SK-N-SH (cell line): ENCODE measurements around the gene KIRREL1. TPM values are rescaled to one million over a fixed set of nuclear protein-coding genes. Genes with fewer than 3 reads are reported as not detected.
A peak's percentile ranks its signal among the peaks of the same experiment; 100 is the strongest.

Experiments
- CTCF ChIA-PET: fragments of 300-600, 350-600 bp; formaldehyde crosslinking; extraction: SDS; loops from one replicate; lab custom pipeline; 2021; lab: Yijun Ruan, JAX
- POLR2A ChIA-PET: fragments of 350-600 bp; sonication (Branson Sonifier 250); formaldehyde crosslinking; extraction: SDS; loops from one replicate; lab custom pipeline; 2020; ENCODE audit warnings: antibody characterized with exemption, inconsistent platforms; lab: Yijun Ruan, JAX
- DNase-seq: peaks from one replicate; pipeline ENCODE4 v3.0.0; 2012
- H2AFZ ChIP-seq: fragments of 200-600 bp; sonication (generic); 2 replicates; pipeline ENCODE4 v1.8.1; 2016; ENCODE audit warnings: antibody characterized with exemption, mild to moderate bottlenecking, low read depth
- H3F3A ChIP-seq: fragments of 200-600 bp; sonication (generic); replicated peaks from 2 replicates; pipeline ENCODE3; 2016; ENCODE audit warnings: antibody characterized with exemption, mild to moderate bottlenecking; ENCODE audit not compliant: insufficient read depth
- H3K27ac ChIP-seq, 2 experiments: fragments of 200-500 bp in 1 of 2; fragments of 200-600 bp in 1 of 2; sonication (Bioruptor generic) in 1 of 2; sonication (generic), shearing (Covaris generic) in 1 of 2; 2 replicates each; pipeline versions ENCODE4 v1.5.1 to v1.6.1; 2014 to 2016; ENCODE audit warnings: low read depth in 2 of 2, inconsistent platforms in 1 of 2, low read length in 1 of 2, mild to moderate bottlenecking in 1 of 2, mixed read lengths in 1 of 2
- H3K27me3 ChIP-seq: fragments of 200-600 bp; sonication (generic), shearing (Covaris generic); 2 replicates; pipeline ENCODE4 v1.6.1; 2016; ENCODE audit warnings: mixed run types; ENCODE audit not compliant: insufficient read depth
- H3K36me3 ChIP-seq, 2 experiments: fragments of 200-500 bp in 1 of 2; fragments of 200-600 bp in 1 of 2; sonication (Bioruptor generic) in 1 of 2; sonication (generic) in 1 of 2; replicated peaks in 1 of 2; 2 replicates each; pipeline versions ENCODE3 to v1.5.1; 2014 to 2016; ENCODE audit warnings: low read length in 1 of 2, mild to moderate bottlenecking in 1 of 2; ENCODE audit not compliant: insufficient read depth in 2 of 2, control insufficient read depth in 1 of 2
- H3K4me1 ChIP-seq, 2 experiments: fragments of 200-500 bp in 1 of 2; fragments of 200-600 bp in 1 of 2; sonication (Bioruptor generic) in 1 of 2; sonication (generic), shearing (Covaris generic) in 1 of 2; 2 replicates each; pipeline versions ENCODE4 v1.5.1 to v1.6.1; 2014 to 2016; ENCODE audit warnings: low read depth in 1 of 2, low read length in 1 of 2, mixed run types in 1 of 2; ENCODE audit not compliant: insufficient read depth in 2 of 2, control insufficient read depth in 1 of 2
- H3K4me2 ChIP-seq: fragments of 200-600 bp; sonication (generic), shearing (Covaris generic); 2 replicates; pipeline ENCODE4 v1.6.1; 2017; ENCODE audit warnings: mixed run types
- H3K4me3 ChIP-seq, 2 experiments: fragments of 200-500 bp in 1 of 2; fragments of 200-600 bp in 1 of 2; sonication (Bioruptor generic) in 1 of 2; sonication (generic), shearing (Covaris generic) in 1 of 2; 2 replicates each; pipeline versions ENCODE4 v1.5.1 to v1.8.1; 2014 to 2016; ENCODE audit warnings: low read depth in 2 of 2, inconsistent platforms in 1 of 2, low read length in 1 of 2, mild to moderate bottlenecking in 1 of 2, mixed read lengths in 1 of 2, moderate library complexity in 1 of 2
- H3K79me2 ChIP-seq: fragments of 200-600 bp; sonication (generic); 2 replicates; pipeline ENCODE4 v1.8.1; 2017; ENCODE audit warnings: mild to moderate bottlenecking; ENCODE audit not compliant: insufficient read depth
- H3K9ac ChIP-seq: fragments of 200-600 bp; sonication (generic); 2 replicates; pipeline ENCODE4 v1.6.1; 2017; ENCODE audit warnings: mixed run types
- H3K9me2 ChIP-seq: fragments of 200-600 bp; sonication (generic); 2 replicates; pipeline ENCODE4 v1.6.1; 2017; ENCODE audit warnings: mixed run types
- H3K9me3 ChIP-seq: fragments of 200-600 bp; sonication (generic); 2 replicates; pipeline ENCODE4 v1.6.1; 2017; ENCODE audit warnings: mixed run types, mild to moderate bottlenecking, moderate library complexity
- H4K20me1 ChIP-seq: fragments of 200-600 bp; sonication (generic); 2 replicates; pipeline ENCODE4 v1.6.1; 2017; ENCODE audit warnings: mild to moderate bottlenecking, mixed run types; ENCODE audit not compliant: insufficient read depth
- EZH2phosphoT487 ChIP-seq: fragments of 200-600 bp; sonication (generic); IDR thresholded peaks from 2 replicates; pipeline ENCODE4 v1.6.1; 2017; ENCODE audit warnings: low read depth, mixed run types, mild to moderate bottlenecking, antibody characterized with exemption, moderate library complexity, borderline replicate concordance
- GATA2 ChIP-seq: sonication (generic); formaldehyde crosslinking; IDR thresholded peaks from 2 replicates; pipeline ENCODE4 v1.5.0; 2020; ENCODE audit warnings: mild to moderate bottlenecking, missing genetic modification reagents
- MEF2A ChIP-seq: IDR thresholded peaks from 2 replicates; pipeline ENCODE4 v1.4.0; 2012; ENCODE audit warnings: low read depth, borderline replicate concordance
- RAD21 ChIP-seq: IDR thresholded peaks from 2 replicates; pipeline ENCODE4 v1.6.1; 2012; ENCODE audit warnings: mild to moderate bottlenecking, low read length
- RXRA ChIP-seq: IDR thresholded peaks from 2 replicates; pipeline ENCODE4 v1.4.0; 2012; ENCODE audit warnings: low read depth, mild to moderate bottlenecking, borderline replicate concordance
- TAF1 ChIP-seq: IDR thresholded peaks from 2 replicates; pipeline ENCODE4 v1.6.1; 2012; ENCODE audit warnings: low read depth, mild to moderate bottlenecking, low read length, moderate library complexity, borderline replicate concordance
- TCF12 ChIP-seq: IDR thresholded peaks from 2 replicates; pipeline ENCODE4 v1.4.0; 2012
- WGBS: methylation state at CpG from one replicate; pipeline ENCODE4 v1.1.6; 2017; ENCODE audit warnings: low lambda C conversion rate; 5-methylcytosine and 5-hydroxymethylcytosine counted together
- polyA plus RNA-seq, 3 experiments: library from polyadenylated mRNA; depleted of rRNA; stranded (reverse); fragments of >200 nt; gene quantifications; 2 replicates each; pipeline ENCODE4 v1.2.3, GENCODE V29; 2012
- TF ChIP-seq, protein P1 (sequence below): IDR thresholded peaks from 2 replicates; pipeline ENCODE4; 2012
- TF ChIP-seq, protein P2 (sequence below): IDR thresholded peaks from 2 replicates; pipeline ENCODE4 v1.4.0; 2012; ENCODE audit warnings: low read depth, borderline replicate concordance
- TF ChIP-seq, protein P3 (sequence below): IDR thresholded peaks from 2 replicates; pipeline ENCODE4 v1.4.0; 2012; ENCODE audit warnings: low read depth

Gene KIRREL1
- polyA plus RNA-seq, 1 of the 3 experiments (the other 2 are of a cell fraction) = 47.8 TPM

DNA sequence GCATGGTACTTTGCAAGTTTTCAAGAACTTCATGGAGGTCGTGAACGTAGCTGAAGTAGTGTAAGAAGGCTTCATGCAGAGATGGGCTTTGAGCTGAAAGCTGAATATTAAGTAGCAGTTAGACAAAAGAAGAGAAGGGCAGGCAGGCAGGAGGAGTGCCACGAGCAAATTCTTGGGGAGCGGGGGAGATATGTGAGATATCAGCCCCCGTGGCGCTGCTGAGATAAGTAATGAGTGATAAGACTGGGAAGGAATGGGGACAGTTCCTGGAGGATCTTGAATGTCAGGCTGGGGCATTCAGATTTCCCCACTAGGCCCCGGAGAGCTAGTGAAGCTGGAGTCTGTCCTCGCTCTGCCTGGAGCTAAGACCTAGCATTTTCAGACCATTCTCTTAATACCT lies 27.9 kb upstream of the KIRREL1 start:
- Histone ChIP-seq H3K9me3 (no peaks in the 10 kb centered on the region), H3K79me2 (no peaks in the 10 kb centered on the region), H4K20me1 (no peaks in the 10 kb centered on the region), H2AFZ (no peak overlapping the region), H3K9me2 (no peaks in the 10 kb centered on the region), H3K9ac (no peak overlapping the region), H3F3A (peaks cover 29% of the 10 kb centered on the region), H3K36me3 (no peaks in the 10 kb centered on the region), H3K4me3 (no peak overlapping the region), H3K27ac (no peak overlapping the region), H3K4me2 (no peak overlapping the region), H3K4me1 (peaks cover 6 to 30% of the 10 kb centered on the region in 2 experiments; a peak in 3 of 4 replicates), H3K27me3 (peaks cover 8% of the 10 kb centered on the region; the same call in 1 of the 2 replicates)
- 60% methylated on average over 8 of the region's 8 CpGs for WGBS
- no peak for DNase-seq
- CTCF ChIA-PET = interaction anchor here (0.7 to 1.4 kb wide), 5 partner anchors 18 to 1043 kb away, joined by 3 to 5 read pairs (median 3); no protein-coding TSS in a partner anchor
- TF ChIP-seq EZH2phosphoT487 (no peak), MEF2A (no peak)
- POLR2A ChIA-PET = no interaction called here

DNA sequence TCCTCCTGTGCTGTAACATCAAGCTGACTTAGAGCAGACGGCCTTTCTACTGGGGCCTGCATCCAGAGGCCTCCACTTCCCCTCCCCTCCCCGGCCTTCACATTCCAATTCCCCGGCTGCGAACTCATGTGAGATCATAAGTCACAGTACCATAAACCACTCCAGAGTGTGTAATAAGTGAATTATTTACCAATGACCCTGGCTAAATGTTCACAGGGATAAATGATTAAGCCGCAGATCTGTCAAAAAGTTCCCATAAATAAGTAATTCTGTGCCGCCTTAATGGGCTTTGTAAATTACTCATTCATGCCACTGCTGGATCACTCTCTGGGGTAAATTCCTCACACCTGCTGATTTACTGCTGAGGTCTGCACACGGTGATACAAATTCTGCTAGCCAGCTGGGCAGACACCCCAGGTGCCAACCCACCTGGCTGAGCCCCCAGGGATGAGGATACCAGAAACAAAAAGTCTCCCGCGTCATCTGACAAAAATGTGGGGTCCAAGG lies 27.4 kb upstream of the KIRREL1 start:
- H3K36me3 ChIP-seq = no peaks in the 10 kb centered on the region
- H3F3A ChIP-seq = peaks cover 29% of the 10 kb centered on the region
- no peak overlapping the region for H3K27ac ChIP-seq
- no peak overlapping the region for H2AFZ ChIP-seq
- H3K27me3 ChIP-seq = peaks cover 6% of the 10 kb centered on the region; the same call in 1 of the 2 replicates
- WGBS = 48% methylated on average over 9 of the region's 9 CpGs
- POLR2A ChIA-PET = no interaction called here
- no peaks in the 10 kb centered on the region for H4K20me1 ChIP-seq
- CTCF ChIA-PET = interaction anchor here (0.7 to 1.4 kb wide), 4 partner anchors 18 to 1042 kb away, joined by 3 to 5 read pairs (median 3); no protein-coding TSS in a partner anchor
- H3K9me3 ChIP-seq = no peaks in the 10 kb centered on the region
- peaks cover 6 to 30% of the 10 kb centered on the region in 2 experiments; a peak in 3 of 4 replicates for H3K4me1 ChIP-seq
- no peak overlapping the region for H3K4me3 ChIP-seq
- no peak for DNase-seq
- no peaks in the 10 kb centered on the region for H3K9me2 ChIP-seq
- no peak overlapping the region for H3K4me2 ChIP-seq
- TF ChIP-seq, protein P1, sequence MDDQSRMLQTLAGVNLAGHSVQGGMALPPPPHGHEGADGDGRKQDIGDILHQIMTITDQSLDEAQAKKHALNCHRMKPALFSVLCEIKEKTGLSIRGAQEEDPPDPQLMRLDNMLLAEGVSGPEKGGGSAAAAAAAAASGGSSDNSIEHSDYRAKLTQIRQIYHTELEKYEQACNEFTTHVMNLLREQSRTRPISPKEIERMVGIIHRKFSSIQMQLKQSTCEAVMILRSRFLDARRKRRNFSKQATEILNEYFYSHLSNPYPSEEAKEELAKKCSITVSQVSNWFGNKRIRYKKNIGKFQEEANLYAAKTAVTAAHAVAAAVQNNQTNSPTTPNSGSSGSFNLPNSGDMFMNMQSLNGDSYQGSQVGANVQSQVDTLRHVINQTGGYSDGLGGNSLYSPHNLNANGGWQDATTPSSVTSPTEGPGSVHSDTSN = 0 out of 2 replicates have a peak, but pooled peaks have one; percentile 9
- TF ChIP-seq, protein P2, sequence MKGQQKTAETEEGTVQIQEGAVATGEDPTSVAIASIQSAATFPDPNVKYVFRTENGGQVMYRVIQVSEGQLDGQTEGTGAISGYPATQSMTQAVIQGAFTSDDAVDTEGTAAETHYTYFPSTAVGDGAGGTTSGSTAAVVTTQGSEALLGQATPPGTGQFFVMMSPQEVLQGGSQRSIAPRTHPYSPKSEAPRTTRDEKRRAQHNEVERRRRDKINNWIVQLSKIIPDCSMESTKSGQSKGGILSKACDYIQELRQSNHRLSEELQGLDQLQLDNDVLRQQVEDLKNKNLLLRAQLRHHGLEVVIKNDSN = no peak
- TF ChIP-seq GATA2 (CRISPR knock-in tag) (no peak), RXRA (no peak), RAD21 (no peak), TCF12 (peak; percentile 21; the same call in 1 of the 2 replicates), TAF1 (no peak)
- TF ChIP-seq, protein P3, sequence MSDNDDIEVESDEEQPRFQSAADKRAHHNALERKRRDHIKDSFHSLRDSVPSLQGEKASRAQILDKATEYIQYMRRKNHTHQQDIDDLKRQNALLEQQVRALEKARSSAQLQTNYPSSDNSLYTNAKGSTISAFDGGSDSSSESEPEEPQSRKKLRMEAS = no peak
- H3K9ac ChIP-seq = no peak overlapping the region
- no peaks in the 10 kb centered on the region for H3K79me2 ChIP-seq
